Nephron (organoid): Measurements from ENCODE around the gene ANAPC16.

Source experiments
- H3K27ac Mint-ChIP-seq, 3 experiments: 2 replicates each; pipeline ENCODE4 v1.8.0; 2020; ENCODE audit warnings: mixed read lengths in 3 of 3, mild to moderate bottlenecking in 2 of 3, moderate library complexity in 1 of 3
- H3K27me3 Mint-ChIP-seq: 2 replicates; pipeline ENCODE4 v1.8.0; 2021; ENCODE audit warnings: low read depth, mild to moderate bottlenecking, moderate library complexity, mixed read lengths
- H3K36me3 Mint-ChIP-seq: 2 replicates; pipeline ENCODE4 v1.8.0; 2020; ENCODE audit warnings: low read depth, mixed read lengths
- H3K4me1 Mint-ChIP-seq: 2 replicates; pipeline ENCODE4 v1.8.0; 2020; ENCODE audit warnings: mixed read lengths
- H3K4me3 Mint-ChIP-seq, 3 experiments: 2 replicates each; pipeline ENCODE4 v1.8.0; 2020; ENCODE audit warnings: mild to moderate bottlenecking in 3 of 3, mixed read lengths in 3 of 3, moderate library complexity in 2 of 3
- H3K9me3 Mint-ChIP-seq: 2 replicates; pipeline ENCODE4 v1.8.0; 2020; ENCODE audit warnings: mixed read lengths
- CTCF ChIP-seq, 3 experiments: fragments of 200-600 bp; sonication (generic); IDR thresholded peaks; one replicate each; pipeline ENCODE4 v1.5.0; 2021; ENCODE audit warnings: antibody characterized with exemption in 3 of 3; ENCODE audit not compliant: unreplicated experiment in 3 of 3

Gene ANAPC16

GRCh38 chr10:72184156-72184555 is 31.7 kb upstream of the ANAPC16 start:
- TF ChIP-seq CTCF (IDR thresholded peaks at IDR 0.05; ENCODE audit: unreplicated experiment in 3 of 3), result no peak
- Mint-ChIP-seq H3K36me3 (peaks cover 52% of the 10 kb centered on the region), H3K27ac (no peak overlapping the region), H3K27me3 (no peaks in the 10 kb centered on the region), H3K4me1 (no peaks in the 10 kb centered on the region), H3K9me3 (peaks cover 11% of the 10 kb centered on the region), H3K4me3 (no peak overlapping the region)

GRCh38 chr10:72186258-72186981 is 29.4 kb upstream of the ANAPC16 start:
- TF ChIP-seq CTCF (IDR thresholded peaks at IDR 0.05; ENCODE audit: unreplicated experiment in 3 of 3), result no peak
- Mint-ChIP-seq H3K4me3 (no peak overlapping the region), H3K4me1 (no peaks in the 10 kb centered on the region), H3K9me3 (peaks cover 11% of the 10 kb centered on the region), H3K27me3 (no peaks in the 10 kb centered on the region), H3K36me3 (peaks cover 57% of the 10 kb centered on the region), H3K27ac (peak overlapping the region in 1 of 3 experiments; percentile 33)

DNA sequence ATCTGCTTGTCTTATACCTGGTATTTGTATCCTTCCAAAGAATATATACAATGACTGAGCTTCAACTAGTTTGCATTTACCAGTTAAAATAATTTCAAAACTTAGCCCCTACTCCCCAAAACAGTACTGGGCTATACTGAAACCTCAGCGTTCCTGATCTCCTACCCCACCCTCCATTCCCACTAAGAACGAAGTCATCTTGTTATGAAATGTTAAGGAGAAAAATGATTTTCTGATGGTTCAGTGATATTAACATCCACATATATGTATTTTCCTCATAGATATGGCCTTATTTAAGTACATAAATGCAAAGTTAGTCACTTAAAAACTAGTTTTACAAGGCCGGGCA is 28.9 kb upstream of the ANAPC16 start:
- Mint-ChIP-seq H3K4me1 (no peaks in the 10 kb centered on the region), H3K9me3 (peaks cover 11% of the 10 kb centered on the region), H3K36me3 (peaks cover 56% of the 10 kb centered on the region), H3K4me3 (no peak overlapping the region), H3K27ac (peak overlapping the region in 1 of 3 experiments; percentile 33), H3K27me3 (no peaks in the 10 kb centered on the region)
- TF ChIP-seq CTCF (IDR thresholded peaks at IDR 0.05; ENCODE audit: unreplicated experiment in 3 of 3), result no peak

- no peak for TF ChIP-seq CTCF (IDR thresholded peaks at IDR 0.05; ENCODE audit: unreplicated experiment in 3 of 3)
Observed at GRCh38 chr10:72194949-72195348, 20.9 kb upstream of the ANAPC16 start.

GRCh38 chr10:72200883-72201282 is 14.9 kb upstream of the ANAPC16 start:
- peaks cover 41% of the 10 kb centered on the region for H3K36me3 Mint-ChIP-seq
- no peak overlapping the region for H3K4me3 Mint-ChIP-seq
- H3K27ac Mint-ChIP-seq, result no peak overlapping the region
- no peaks in the 10 kb centered on the region for H3K27me3 Mint-ChIP-seq
- no peak for TF ChIP-seq CTCF (IDR thresholded peaks at IDR 0.05; ENCODE audit: unreplicated experiment in 3 of 3)
- no peaks in the 10 kb centered on the region for H3K9me3 Mint-ChIP-seq
- H3K4me1 Mint-ChIP-seq, result no peaks in the 10 kb centered on the region

More at GRCh38 chr10:72194949-72195348, 20.9 kb upstream of the ANAPC16 start:
- Mint-ChIP-seq H3K4me3 (no peak overlapping the region), H3K4me1 (no peaks in the 10 kb centered on the region), H3K9me3 (no peaks in the 10 kb centered on the region), H3K27ac (no peak overlapping the region), H3K27me3 (no peaks in the 10 kb centered on the region), H3K36me3 (peaks cover 45% of the 10 kb centered on the region)

GRCh38 chr10:72201293-72201692 is 14.5 kb upstream of the ANAPC16 start:
- no peaks in the 10 kb centered on the region for H3K4me1 Mint-ChIP-seq
- H3K27me3 Mint-ChIP-seq, result no peaks in the 10 kb centered on the region
- no peak for TF ChIP-seq CTCF (IDR thresholded peaks at IDR 0.05; ENCODE audit: unreplicated experiment in 3 of 3)
- no peaks in the 10 kb centered on the region for H3K9me3 Mint-ChIP-seq
- peaks cover 41% of the 10 kb centered on the region for H3K36me3 Mint-ChIP-seq
- H3K4me3 Mint-ChIP-seq, result no peak overlapping the region
- no peak overlapping the region for H3K27ac Mint-ChIP-seq
